ENCODE data around the gene DYNLT4. TPM values are rescaled to one million over a fixed set of nuclear protein-coding genes. Genes with fewer than 3 reads are reported as not detected.

Gene DYNLT4
- total RNA-seq, 2 donors from 2014 or later = 0.64 TPM; not detected in 1

GRCh38 chr1:44853201-44853600 lies 46.0 kb upstream of the DYNLT4 start:
- TF ChIP-seq CTCF (conservative IDR thresholded peaks at IDR 0.05) = no peak
- Histone ChIP-seq H3K27me3 (ENCODE audit: control insufficient read depth, insufficient read depth, low read length, poor library complexity, severe bottlenecking) (no peaks in the 10 kb centered on the region), H3K27ac (ENCODE audit: low read depth, low read length) (no peak overlapping the region), H3K4me1 (ENCODE audit: control insufficient read depth, insufficient read depth, low read length) (peaks cover 12% of the 10 kb centered on the region), H3K9me3 (ENCODE audit: control insufficient read depth, low read length) (no peaks in the 10 kb centered on the region), H3K36me3 (ENCODE audit: control insufficient read depth, insufficient read depth, low read length) (peaks cover 6% of the 10 kb centered on the region), H3K4me3 (ENCODE audit: low read length) (no peak overlapping the region), H3K9ac (ENCODE audit: extremely low read depth, low read length, poor library complexity, severe bottlenecking) (no peak overlapping the region)
- H3K27me3 Mint-ChIP-seq (ENCODE audit: insufficient read depth) = no peaks in the 10 kb centered on the region
- no peak overlapping the region for H3K27ac Mint-ChIP-seq
- no peaks in the 10 kb centered on the region for H3K9me3 Mint-ChIP-seq
- peaks cover 17% of the 10 kb centered on the region for H3K4me1 Mint-ChIP-seq
- whole genome bisulfite sequencing, 2 experiments (ENCODE audit: insufficient coverage in 1 of 2, insufficient read length in 1 of 2) = 99 to 100% methylated on average over 2 to 6 of the region's 6 CpGs
- DNase-seq = no peak
- H3K4me3 Mint-ChIP-seq = no peak overlapping the region
- H3K36me3 Mint-ChIP-seq (ENCODE audit: low read depth) = peaks cover 25% of the 10 kb centered on the region

DNA sequence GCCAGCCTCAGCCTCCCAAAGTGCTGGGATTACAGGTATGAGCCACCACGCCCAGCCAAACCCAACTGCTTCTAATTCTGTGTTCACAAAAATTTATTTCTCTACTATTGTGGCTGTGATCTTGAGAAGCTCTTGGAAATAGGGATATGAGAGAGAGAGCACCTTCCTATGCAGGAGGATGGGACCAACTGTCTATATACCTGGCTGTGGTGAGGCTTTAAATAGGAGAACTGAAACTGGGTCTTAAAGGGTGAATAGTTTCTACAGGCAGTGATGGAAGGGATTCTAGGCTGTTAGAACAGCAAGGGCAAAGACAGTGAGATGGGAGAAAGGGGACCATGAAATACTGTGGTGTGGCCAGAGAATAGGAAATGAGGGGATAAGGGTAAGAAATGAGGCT lies 44.2 kb upstream of the DYNLT4 start:
- no peak for TF ChIP-seq CTCF (conservative IDR thresholded peaks at IDR 0.05)
- Histone ChIP-seq H3K4me1 (ENCODE audit: control insufficient read depth, insufficient read depth, low read length) (peaks cover 12% of the 10 kb centered on the region), H3K27ac (ENCODE audit: low read depth, low read length) (no peak overlapping the region), H3K9me3 (ENCODE audit: control insufficient read depth, low read length) (no peaks in the 10 kb centered on the region), H3K9ac (ENCODE audit: extremely low read depth, low read length, poor library complexity, severe bottlenecking) (no peak overlapping the region), H3K4me3 (ENCODE audit: low read length) (no peak overlapping the region), H3K27me3 (ENCODE audit: control insufficient read depth, insufficient read depth, low read length, poor library complexity, severe bottlenecking) (no peaks in the 10 kb centered on the region), H3K36me3 (ENCODE audit: control insufficient read depth, insufficient read depth, low read length) (no peaks in the 10 kb centered on the region)
- no peaks in the 10 kb centered on the region for H3K27me3 Mint-ChIP-seq (ENCODE audit: insufficient read depth)
- H3K27ac Mint-ChIP-seq = no peak overlapping the region
- peaks cover 15% of the 10 kb centered on the region for H3K36me3 Mint-ChIP-seq (ENCODE audit: low read depth)
- peaks cover 17% of the 10 kb centered on the region for H3K4me1 Mint-ChIP-seq
- no peak overlapping the region for H3K4me3 Mint-ChIP-seq
- no peak for DNase-seq
- no peaks in the 10 kb centered on the region for H3K9me3 Mint-ChIP-seq
- WGBS, 2 experiments (ENCODE audit: insufficient coverage in 1 of 2, insufficient read length in 1 of 2) = 100% methylated on average over 1 of the region's 1 CpG; no CpG with 5 or more reads in 1 of the 2 experiments

DNA sequence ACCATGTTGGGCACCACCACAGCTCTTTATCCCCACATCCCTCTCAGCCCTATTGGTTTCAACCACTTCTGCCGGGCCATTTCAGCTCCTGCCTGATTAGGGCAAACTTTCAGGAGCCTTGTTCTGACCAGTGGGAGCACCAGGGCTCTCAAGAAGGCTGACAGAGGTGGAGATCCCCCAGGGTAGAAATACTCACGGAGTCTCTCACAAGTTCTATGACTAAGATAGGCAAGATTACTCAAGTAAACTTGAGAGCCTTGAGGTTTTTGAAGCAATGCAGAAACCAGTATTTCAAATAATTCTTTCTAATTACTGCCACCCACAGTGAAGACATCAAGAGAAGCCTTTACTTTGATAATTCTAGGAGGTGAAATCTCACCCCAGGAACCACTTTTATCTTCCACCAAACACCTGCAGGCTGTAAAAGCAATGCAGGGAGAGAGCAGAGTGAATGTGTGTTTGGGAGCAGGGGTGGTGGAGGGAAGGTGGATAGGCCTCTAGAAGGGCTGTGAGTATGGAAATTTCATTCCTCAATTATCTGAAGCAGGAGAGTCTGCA lies 42.5 kb upstream of the DYNLT4 start:
- Histone ChIP-seq H3K9ac (ENCODE audit: extremely low read depth, low read length, poor library complexity, severe bottlenecking) (no peak overlapping the region), H3K36me3 (ENCODE audit: control insufficient read depth, insufficient read depth, low read length) (no peaks in the 10 kb centered on the region), H3K9me3 (ENCODE audit: control insufficient read depth, low read length) (no peaks in the 10 kb centered on the region), H3K4me3 (ENCODE audit: low read length) (no peak overlapping the region), H3K4me1 (ENCODE audit: control insufficient read depth, insufficient read depth, low read length) (peaks cover 12% of the 10 kb centered on the region), H3K27ac (ENCODE audit: low read depth, low read length) (no peak overlapping the region), H3K27me3 (ENCODE audit: control insufficient read depth, insufficient read depth, low read length, poor library complexity, severe bottlenecking) (no peaks in the 10 kb centered on the region)
- Mint-ChIP-seq H3K4me1 (peaks cover 17% of the 10 kb centered on the region), H3K36me3 (ENCODE audit: low read depth) (peaks cover 4% of the 10 kb centered on the region), H3K9me3 (no peaks in the 10 kb centered on the region), H3K4me3 (no peak overlapping the region), H3K27me3 (ENCODE audit: insufficient read depth) (peaks cover 5% of the 10 kb centered on the region), H3K27ac (no peak overlapping the region)
- no peak for DNase-seq
- WGBS, 2 experiments (ENCODE audit: insufficient coverage in 1 of 2, insufficient read length in 1 of 2) = 71 to 100% methylated on average over 1 to 2 of the region's 2 CpGs
- no peak for TF ChIP-seq CTCF (conservative IDR thresholded peaks at IDR 0.05)

Measured in endodermal cell (in vitro differentiated cells).